PC-3 (cell line): Measurements from ENCODE around the gene POLA2. TPM values are rescaled to one million over a fixed set of nuclear protein-coding genes. Genes with fewer than 3 reads are reported as not detected.

Source experiments
- ATAC-seq: fragments of 200-7000 bp; cut with Tn5 transposase; 2 replicates; pipeline ENCODE4 v1.9.1; 2020; ENCODE audit warnings: mild to moderate bottlenecking, moderate library complexity
- BruUV-seq: library from RNA; stranded (reverse); fragments of 400-500 nt; replicated peaks from 2 replicates; lab custom pipeline; 2021; lab: Mats Ljungman, UMichigan
- CTCF ChIA-PET: fragments of 300-600 bp; sonication (Branson Sonifier 250); formaldehyde crosslinking; loops from one replicate; lab custom pipeline; 2022; ENCODE audit warnings: antibody characterized with exemption; lab: Charles Lee
- POLR2A ChIA-PET: fragments of 300-600 bp; sonication (Branson Sonifier 250); formaldehyde crosslinking; loops from one replicate; lab custom pipeline; 2022; ENCODE audit warnings: antibody characterized with exemption; ENCODE audit not compliant: unreplicated experiment; lab: Charles Lee
- DNase-seq: peaks from one replicate; pipeline ENCODE4 v3.0.0-alpha.2; 2015
- H2AFZ ChIP-seq: fragments of 300-600 bp; sonication (generic); 2 replicates; pipeline ENCODE4 v1.6.0; 2016; ENCODE audit warnings: antibody characterized with exemption, low read length
- H3F3A ChIP-seq: fragments of 300-600 bp; sonication (generic); one replicate; pipeline ENCODE4 v1.6.0; 2017; ENCODE audit warnings: antibody characterized with exemption, low read length, control low read depth, mild to moderate bottlenecking; ENCODE audit not compliant: unreplicated experiment
- H3K27ac ChIP-seq: fragments of 300-600 bp; sonication (generic); 2 replicates; pipeline ENCODE4 v1.5.1; 2016; ENCODE audit warnings: mild to moderate bottlenecking, low read length
- H3K27me3 ChIP-seq: fragments of 300-600 bp; sonication (generic); 2 replicates; pipeline ENCODE4 v1.6.1; 2016; ENCODE audit warnings: low read length, mixed read lengths
- H3K36me3 ChIP-seq: fragments of 300-600 bp; sonication (generic); 2 replicates; pipeline ENCODE4 v1.6.1; 2016; ENCODE audit warnings: low read depth, mixed run types, low read length, mixed read lengths
- H3K4me1 ChIP-seq: fragments of 300-600 bp; sonication (generic); 2 replicates; pipeline ENCODE4 v1.5.1; 2016; ENCODE audit warnings: low read length; ENCODE audit not compliant: insufficient read depth
- H3K4me2 ChIP-seq: fragments of 300-600 bp; sonication (generic); 2 replicates; pipeline ENCODE4 v1.6.0; 2016; ENCODE audit warnings: low read length
- H3K4me3 ChIP-seq: fragments of 300-600 bp; sonication (generic); 2 replicates; pipeline ENCODE4 v1.5.1; 2016; ENCODE audit warnings: mild to moderate bottlenecking, low read length, mixed read lengths
- H3K79me2 ChIP-seq: fragments of 300-600 bp; sonication (generic); 2 replicates; pipeline ENCODE4 v1.6.1; 2017; ENCODE audit warnings: low read length, mixed read lengths
- H3K9ac ChIP-seq: fragments of 300-600 bp; sonication (generic); 2 replicates; pipeline ENCODE4 v1.6.0; 2016; ENCODE audit warnings: mild to moderate bottlenecking, low read length
- H3K9me2 ChIP-seq: fragments of 300-600 bp; sonication (generic); replicated peaks from 2 replicates; pipeline ENCODE4 v1.6.1; 2016; ENCODE audit warnings: mixed run types, low read length, mixed read lengths
- H3K9me3 ChIP-seq: fragments of 300-600 bp; sonication (generic); 2 replicates; pipeline ENCODE4 v1.6.1; 2016; ENCODE audit warnings: low read length, mixed read lengths
- H4K20me1 ChIP-seq: fragments of 300-600 bp; sonication (generic); 2 replicates; pipeline ENCODE4 v1.6.1; 2016; ENCODE audit warnings: low read length, mixed read lengths
- CTCF ChIP-seq: fragments of 300-600 bp; sonication (generic); conservative IDR thresholded peaks from 2 replicates; pipeline ENCODE4 v1.5.1; 2017; ENCODE audit warnings: antibody characterized with exemption, low read depth, mild to moderate bottlenecking, low read length
- EZH2 ChIP-seq: fragments of 300-600 bp; sonication (generic); IDR thresholded peaks from one replicate; pipeline ENCODE4 v1.6.1; 2017; ENCODE audit warnings: antibody characterized with exemption, mild to moderate bottlenecking, low read length; ENCODE audit not compliant: unreplicated experiment
- EZH2phosphoT487 ChIP-seq: fragments of 300-600 bp; sonication (generic); IDR thresholded peaks from 2 replicates; pipeline ENCODE4 v1.6.1; 2018; ENCODE audit warnings: mild to moderate bottlenecking, antibody characterized with exemption, low read length, borderline replicate concordance
- intact Hi-C: fragments of 100-400 bp; cut with micrococcal nuclease; formaldehyde crosslinking; loops from 2 replicates; pipeline ENCODE4 v1.9.0; 2023
- total RNA-seq: library from RNA; depleted of rRNA; stranded (reverse); fragments of >200 nt; gene quantifications from 2 replicates; pipeline ENCODE4 v1.2.3, GENCODE V29; 2014

The POLA2 gene
- total RNA-seq, 1 experiment from 2014 or later, result 29.0 TPM

DNA sequence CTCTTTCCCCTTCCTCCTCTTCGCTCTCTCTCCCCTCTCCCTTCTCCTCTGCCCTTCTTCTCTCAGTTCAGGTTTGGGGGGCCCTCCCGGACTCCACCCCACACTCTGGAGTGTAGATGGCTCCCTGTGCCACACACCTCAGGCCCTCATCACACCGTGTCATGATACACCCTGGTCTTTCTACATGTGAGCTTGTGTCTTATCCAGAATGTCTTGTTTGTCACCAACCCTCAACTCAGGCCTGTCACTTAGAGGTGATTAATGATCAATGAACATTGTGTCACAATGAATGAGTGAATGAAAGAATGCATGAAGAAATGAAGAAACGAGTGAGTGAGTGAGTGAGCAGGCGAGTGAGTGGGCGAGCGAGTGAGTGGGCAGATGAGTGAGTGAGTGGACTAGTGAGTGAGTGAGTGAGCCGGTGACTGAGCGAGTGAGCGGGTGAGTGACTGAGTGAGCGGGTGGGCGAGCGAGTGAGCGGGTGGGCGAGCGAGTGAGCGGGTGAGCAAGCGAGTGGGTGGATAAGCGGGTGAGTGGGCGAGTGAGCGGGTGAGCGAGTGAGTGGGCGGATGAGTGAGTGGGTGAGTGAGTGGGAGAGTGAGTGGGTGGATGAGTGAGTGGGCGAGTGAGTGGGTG is 46.2 kb upstream of the POLA2 start:
- no TSS peak for BruUV-seq
- no peak overlapping the region for H3K4me3 ChIP-seq
- POLR2A ChIA-PET, result no interaction called here

DNA sequence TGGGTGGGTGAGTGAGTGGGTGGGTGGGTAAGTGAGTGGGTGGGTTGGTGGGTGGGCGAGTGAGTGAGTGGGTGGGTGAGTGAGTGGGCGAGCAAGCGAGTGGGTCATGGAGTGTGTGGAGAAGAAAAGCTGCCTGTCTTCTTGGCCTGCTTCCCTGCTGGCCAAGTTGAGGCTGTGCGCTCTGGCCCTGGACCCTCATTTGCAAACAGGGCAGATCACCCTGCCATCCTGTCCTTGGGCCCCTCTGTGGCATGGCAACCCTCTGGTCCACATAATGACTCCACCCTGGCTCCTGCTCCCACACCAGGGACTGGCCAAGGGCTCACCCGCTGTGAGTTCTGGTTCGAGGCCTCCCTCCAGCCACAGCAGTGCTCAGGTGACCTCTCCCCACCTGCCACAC is 44.9 kb upstream of the POLA2 start:
- no peaks in the 10 kb centered on the region for H3K27me3 ChIP-seq
- H3K4me2 ChIP-seq, result no peak overlapping the region
- no peaks in the 10 kb centered on the region for H3K9me2 ChIP-seq
- DNase-seq (no peak), ATAC-seq (no peak)
- peaks cover 2% of the 10 kb centered on the region; the same call in 1 of the 2 replicates for H3K36me3 ChIP-seq
- CTCF ChIA-PET, result no interaction called here
- H3F3A ChIP-seq, result no peaks in the 10 kb centered on the region
- no TSS peak for BruUV-seq
- no peaks in the 10 kb centered on the region for H3K79me2 ChIP-seq
- intact Hi-C loops, result no loop called here
- H3K27ac ChIP-seq, result no peak overlapping the region
- no peak overlapping the region for H3K9ac ChIP-seq
- no peak overlapping the region for H2AFZ ChIP-seq
- H3K9me3 ChIP-seq, result no peaks in the 10 kb centered on the region
- H3K4me3 ChIP-seq, result no peak overlapping the region
- POLR2A ChIA-PET, result no interaction called here
- no peaks in the 10 kb centered on the region for H3K4me1 ChIP-seq
- TF ChIP-seq EZH2 (no peak), CTCF (no peak), EZH2phosphoT487 (no peak)
- H4K20me1 ChIP-seq, result no peaks in the 10 kb centered on the region

More for the DNA sequence above, 46.2 kb upstream of the POLA2 start:
- CTCF ChIA-PET, result interaction anchor here (0.9 kb wide), 1 partner anchor 60 kb away, joined by 9 read pairs; no protein-coding TSS in a partner anchor
- Histone ChIP-seq H3K27ac (no peak overlapping the region), H3K79me2 (no peaks in the 10 kb centered on the region), H3K27me3 (no peaks in the 10 kb centered on the region), H3K9ac (no peak overlapping the region), H3K9me2 (no peaks in the 10 kb centered on the region), H3F3A (no peaks in the 10 kb centered on the region), H3K9me3 (no peaks in the 10 kb centered on the region), H3K36me3 (peaks cover 14% of the 10 kb centered on the region; the same call in 1 of the 2 replicates), H3K4me1 (no peaks in the 10 kb centered on the region), H3K4me2 (no peak overlapping the region), H4K20me1 (no peaks in the 10 kb centered on the region), H2AFZ (no peak overlapping the region)
- no peak for TF ChIP-seq EZH2phosphoT487
- no peak for TF ChIP-seq EZH2
- TF ChIP-seq CTCF, result no peak
- ATAC-seq, result no peak
- intact Hi-C loops, result no loop called here
- DNase-seq, result no peak
